Thyroid gland (tissue), 4 donors: ENCODE data around the gene BRSK1.

Experiments
- CTCF ChIP-seq, 6 experiments: fragments of 200-600 bp in 3 of 6; fragments of 450-650 bp in 3 of 6; sonication (generic) in 3 of 6; IDR thresholded peaks; one replicate each; pipeline ENCODE4 v1.5.1; 2016 to 2019; ENCODE audit warnings: antibody characterized with exemption in 6 of 6, mild to moderate bottlenecking in 2 of 6, inconsistent platforms in 1 of 6, moderate library complexity in 1 of 6
- POLR2A ChIP-seq, 2 donors: fragments of 450-650 bp; IDR thresholded peaks; one replicate each; pipeline ENCODE4 v1.6.1; 2017; ENCODE audit warnings: antibody characterized with exemption in 2 of 2, mild to moderate bottlenecking in 2 of 2, moderate library complexity in 1 of 2

- TF ChIP-seq CTCF (IDR thresholded peaks at IDR 0.05) (no peak), POLR2A (IDR thresholded peaks at IDR 0.05) (no peak)
Observed at GRCh38 chr19:55276720-55277430, 6.9 kb upstream of the BRSK1 start.
